Psoas muscle (tissue), 8 donors: ENCODE results near the gene EFCC1. TPM values are rescaled to one million over a fixed set of nuclear protein-coding genes. Genes with fewer than 3 reads are reported as not detected.

Experiments used
- ATAC-seq, 4 donors: fragments of 200-7000 bp; cut with Tn5 transposase; one replicate each; pipeline ENCODE4 v1.9.1; 2020; ENCODE audit warnings: moderate library complexity in 3 of 4, mild to moderate bottlenecking in 2 of 4
- DNase-seq, 2 donors: peaks; one replicate each; pipeline ENCODE4 v3.0.0-alpha.2; 2020
- H3K27ac ChIP-seq: fragments of 200-600 bp; one replicate; pipeline ENCODE4 v1.8.0; 2022
- H3K27me3 ChIP-seq, 3 donors: fragments of 200-600 bp in 1 of 3; one replicate each; pipeline versions ENCODE4 v1.6.1 to v1.8.0; 2013 to 2022; ENCODE audit warnings: low read length in 2 of 3, mild to moderate bottlenecking in 2 of 3, moderate library complexity in 1 of 3; ENCODE audit not compliant: insufficient read depth in 3 of 3
- H3K36me3 ChIP-seq, 2 donors: fragments of 200-600 bp in 1 of 2; one replicate each; pipeline versions ENCODE4 v1.6.1 to v1.8.0; 2013 to 2022; ENCODE audit warnings: low read depth in 1 of 2, mild to moderate bottlenecking in 1 of 2, moderate library complexity in 1 of 2; ENCODE audit not compliant: insufficient read depth in 1 of 2
- H3K4me1 ChIP-seq: fragments of 200-600 bp; one replicate; pipeline ENCODE4 v1.8.0; 2022
- H3K4me3 ChIP-seq: fragments of 200-600 bp; one replicate; pipeline ENCODE4 v1.8.0; 2022; ENCODE audit warnings: mild to moderate bottlenecking
- H3K9me3 ChIP-seq: fragments of 200-600 bp; one replicate; pipeline ENCODE4 v1.8.0; 2022
- CTCF ChIP-seq: fragments of 200-600 bp; IDR thresholded peaks from one replicate; pipeline ENCODE4 v1.8.0; 2022; ENCODE audit warnings: antibody characterized with exemption
- WGBS, 3 donors: extraction: QIAGEN DNeasy Blood & Tissue Kit; methylation state at CpG; one replicate each; pipeline versions ENCODE4 v1.1.6 to v1.1.7; 2013; 5-methylcytosine and 5-hydroxymethylcytosine counted together
- intact Hi-C, 2 donors: fragments of 100-400 bp; cut with DNase I; formaldehyde crosslinking; loops; one replicate each; pipeline versions ENCODE4 v1.11.0 to v1.14.2; 2022
- polyA plus RNA-seq, 3 donors: library from polyadenylated mRNA; stranded (reverse); fragments of 200-250 nt; gene quantifications; one replicate each; pipeline ENCODE4 v1.2.3, GENCODE V29; 2013
- total RNA-seq, 4 donors: library from RNA; stranded (reverse); fragmentation: NEBNext Ultra II Directional in 2 of 4; extraction: Animal tissue kit (Norgen Biotek cat#: 25700) in 2 of 4; gene quantifications; one replicate each; pipeline versions ENCODE4 v1.2.1 to v1.2.4, GENCODE V29; 2021 to 2023
- donor health status: healthy with polysubstance abuse.
- donor health status: DM: no; HTN: no; CAD: no; lungs with moderate emphysema.
- donor health status: Bipolar disorder and iron deficiency.
- donor health status: healthy.
- donor health status: DM: yes; HTN: yes; CAD: no.
- donor health status: DM: no; HTN: no; CAD: no.
- donor health status: DM: no; HTN: no; CAD: no.
- donor health status: DM: yes; HTN: yes; CAD: no.

EFCC1 gene
- total and polyA plus RNA-seq, 7 donors = 0.11 to 1.5 (median 0.48) TPM

- Histone ChIP-seq H3K27me3 (no peaks in the 10 kb centered on the region), H3K4me3 (no peak overlapping the region), H3K4me1 (peaks cover 7% of the 10 kb centered on the region), H3K9me3 (peaks cover 3% of the 10 kb centered on the region), H3K27ac (no peak overlapping the region), H3K36me3 (no peaks in the 10 kb centered on the region)
- DNase-seq (peak; percentile 58 to 79), ATAC-seq (peak in 3 of 4 donors; percentile 24 to 61 (median 47))
- intact Hi-C loops = no loop called here
- WGBS, 3 donors = 9 to 10% (median 9%) methylated on average over 8 of the region's 8 CpGs
- TF ChIP-seq CTCF = no peak
Measured at GRCh38 chr3:129025691-129026435, 24.8 kb downstream of the EFCC1 start.

DNA sequence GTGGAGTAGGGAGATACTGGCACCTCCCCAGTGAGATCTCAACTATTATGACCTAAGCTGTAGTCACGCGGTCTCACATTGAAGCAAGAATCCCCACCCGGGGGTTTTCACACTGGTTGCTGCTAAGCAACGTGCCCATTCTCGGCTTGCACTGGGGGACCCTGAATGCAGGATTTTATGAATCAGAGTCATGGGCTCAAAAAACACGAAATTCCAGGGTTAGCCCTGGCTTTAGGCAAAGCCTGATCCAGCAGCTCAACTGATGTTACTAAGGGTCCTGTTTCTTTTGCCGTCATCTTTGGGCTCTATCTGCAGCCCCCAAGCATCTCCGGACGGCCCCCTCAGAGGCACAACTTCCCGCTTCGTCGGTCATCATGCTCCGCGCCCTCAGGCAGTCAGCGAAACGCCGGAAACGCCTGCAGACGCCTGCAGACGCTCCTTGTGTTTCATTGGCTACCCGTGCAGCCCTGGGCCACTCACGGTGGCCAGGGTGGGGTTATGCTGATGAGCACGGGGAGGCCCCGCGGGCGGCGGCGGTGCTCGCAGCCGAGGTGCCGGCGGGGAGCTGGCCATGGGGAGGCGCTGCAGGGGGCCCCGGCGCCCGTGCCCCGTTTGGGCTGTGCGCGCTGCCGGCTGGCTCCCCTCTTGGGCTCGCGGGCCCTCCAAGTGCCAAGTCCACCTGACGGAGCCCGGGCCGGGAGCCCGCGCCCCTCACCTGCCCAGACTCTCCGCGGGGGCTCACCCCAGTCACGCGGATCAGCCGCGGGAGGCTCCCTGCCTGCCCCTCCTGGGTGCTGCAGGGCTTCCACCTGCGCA lies 25.8 kb downstream of the EFCC1 start:
- TF ChIP-seq CTCF = peak; percentile 62
- no peak overlapping the region for H3K27ac ChIP-seq
- intact Hi-C loops = no loop called here

GRCh38 chr3:129027544-129027880 lies 26.4 kb downstream of the EFCC1 start:
- 78 to 81% (median 79%) methylated on average over 14 to 15 of the region's 15 CpGs for WGBS, 3 donors
- Histone ChIP-seq H3K9me3 (peaks cover 3% of the 10 kb centered on the region), H3K27ac (no peak overlapping the region), H3K4me1 (peaks cover 7% of the 10 kb centered on the region), H3K4me3 (peak overlapping the region; percentile 68), H3K36me3 (no peaks in the 10 kb centered on the region), H3K27me3 (no peaks in the 10 kb centered on the region)
- TF ChIP-seq CTCF = no peak
- no peak for DNase-seq
- intact Hi-C loops = no loop called here
- ATAC-seq = no peak

More for the DNA sequence above, 25.8 kb downstream of the EFCC1 start:
- H3K36me3 ChIP-seq = no peaks in the 10 kb centered on the region
- ATAC-seq (peak; percentile 96 to 98 (median 96)), DNase-seq (peak; percentile 88 to 94)
- peak overlapping the region; percentile 68 for H3K4me3 ChIP-seq
- no peaks in the 10 kb centered on the region for H3K27me3 ChIP-seq
- 7 to 9% (median 7%) methylated on average over 53 to 54 of the region's 54 CpGs for WGBS, 3 donors
- H3K4me1 ChIP-seq = peaks cover 7% of the 10 kb centered on the region
- peaks cover 3% of the 10 kb centered on the region for H3K9me3 ChIP-seq

- intact Hi-C loops = no loop called here
- Histone ChIP-seq H3K4me3 (no peak overlapping the region), H3K27ac (no peak overlapping the region), H3K36me3 (no peaks in the 10 kb centered on the region), H3K4me1 (peaks cover 7% of the 10 kb centered on the region), H3K9me3 (peaks cover 3% of the 10 kb centered on the region), H3K27me3 (no peaks in the 10 kb centered on the region)
- no peak for TF ChIP-seq CTCF
- ATAC-seq (no peak), DNase-seq (no peak)
- 73 to 80% (median 77%) methylated on average over 13 of the region's 13 CpGs for WGBS, 3 donors
Measured at GRCh38 chr3:129028866-129029265, 27.8 kb downstream of the EFCC1 start.
